Thoracic aorta (tissue), 2 donors: ENCODE results near the gene CRACR2A. TPM values are rescaled to one million over a fixed set of nuclear protein-coding genes. Genes with fewer than 3 reads are reported as not detected.

Experiments used
- ATAC-seq: fragments of 150-250 bp; one replicate; pipeline ENCODE4 v1.8.0; 2017; ENCODE audit warnings: low read depth; ENCODE audit not compliant: insufficient number of reproducible peaks, low FRiP score
- DNase-seq: peaks from one replicate; pipeline ENCODE4 v3.0.0-alpha.2; 2020; ENCODE audit warnings: low spot score
- H3K27ac ChIP-seq, 2 donors: fragments of 200-600 bp; sonication (generic); 1 replicate in 1 of 2; 2 replicates in 1 of 2; pipeline ENCODE4 v1.5.1; 2016; ENCODE audit warnings: mild to moderate bottlenecking in 2 of 2, moderate library complexity in 2 of 2
- H3K27me3 ChIP-seq: fragments of 200-600 bp; sonication (generic); replicated peaks from 2 replicates; pipeline ENCODE4 v1.6.0; 2016; ENCODE audit warnings: mild to moderate bottlenecking; ENCODE audit not compliant: insufficient read depth
- H3K36me3 ChIP-seq: fragments of 200-600 bp; sonication (generic); one replicate; pipeline ENCODE4 v1.5.1; 2016
- H3K4me1 ChIP-seq, 2 donors: fragments of 200-600 bp; sonication (generic); 1 replicate in 1 of 2; 2 replicates in 1 of 2; pipeline versions ENCODE4 v1.5.1 to v1.6.0; 2016; ENCODE audit warnings: low read depth in 2 of 2, mild to moderate bottlenecking in 1 of 2; ENCODE audit not compliant: control insufficient read depth in 1 of 2
- H3K4me3 ChIP-seq: fragments of 200-600 bp; sonication (generic); 2 replicates; pipeline ENCODE4 v1.5.1; 2016; ENCODE audit warnings: mild to moderate bottlenecking
- H3K9me3 ChIP-seq: fragments of 200-600 bp; sonication (generic); 2 replicates; pipeline ENCODE4 v1.5.1; 2016
- total RNA-seq, 2 donors: library from RNA; depleted of rRNA; stranded (reverse); fragments of >200 nt; gene quantifications; one replicate each; pipeline versions ENCODE4 v1.1.0 to v1.2.3, GENCODE V29; 2016
- TF ChIP-seq, protein P1 (sequence below): fragments of 200-600 bp; sonication (generic); IDR thresholded peaks from one replicate; pipeline ENCODE4 v1.5.1; 2019; ENCODE audit warnings: antibody characterized with exemption

Gene CRACR2A
- total RNA-seq, 2 donors from 2014 or later = 2.2 to 2.7 TPM

DNA sequence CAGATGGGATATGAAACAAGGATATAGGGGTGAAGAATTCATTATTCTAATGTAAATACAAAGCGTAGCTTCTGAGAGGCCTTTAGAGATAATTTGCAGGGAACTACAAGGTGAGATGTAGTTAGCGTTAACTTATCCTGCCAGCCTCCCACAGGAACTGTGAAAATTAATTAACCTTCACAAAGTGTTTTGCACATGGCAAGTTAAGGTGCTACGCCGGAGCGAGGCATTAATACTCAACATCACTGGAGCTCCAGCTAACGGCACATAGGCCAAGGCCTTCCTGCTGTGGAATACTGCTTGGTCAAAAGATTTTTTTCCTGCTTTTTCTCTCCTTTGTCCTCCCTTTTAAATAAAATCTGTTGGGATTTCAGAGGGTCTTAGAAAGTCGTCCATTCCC, 86.5 kb downstream of the CRACR2A start:
- no peaks in the 10 kb centered on the region for H3K4me1 ChIP-seq
- ATAC-seq (no peak), DNase-seq (no peak)
- TF ChIP-seq, protein P1, sequence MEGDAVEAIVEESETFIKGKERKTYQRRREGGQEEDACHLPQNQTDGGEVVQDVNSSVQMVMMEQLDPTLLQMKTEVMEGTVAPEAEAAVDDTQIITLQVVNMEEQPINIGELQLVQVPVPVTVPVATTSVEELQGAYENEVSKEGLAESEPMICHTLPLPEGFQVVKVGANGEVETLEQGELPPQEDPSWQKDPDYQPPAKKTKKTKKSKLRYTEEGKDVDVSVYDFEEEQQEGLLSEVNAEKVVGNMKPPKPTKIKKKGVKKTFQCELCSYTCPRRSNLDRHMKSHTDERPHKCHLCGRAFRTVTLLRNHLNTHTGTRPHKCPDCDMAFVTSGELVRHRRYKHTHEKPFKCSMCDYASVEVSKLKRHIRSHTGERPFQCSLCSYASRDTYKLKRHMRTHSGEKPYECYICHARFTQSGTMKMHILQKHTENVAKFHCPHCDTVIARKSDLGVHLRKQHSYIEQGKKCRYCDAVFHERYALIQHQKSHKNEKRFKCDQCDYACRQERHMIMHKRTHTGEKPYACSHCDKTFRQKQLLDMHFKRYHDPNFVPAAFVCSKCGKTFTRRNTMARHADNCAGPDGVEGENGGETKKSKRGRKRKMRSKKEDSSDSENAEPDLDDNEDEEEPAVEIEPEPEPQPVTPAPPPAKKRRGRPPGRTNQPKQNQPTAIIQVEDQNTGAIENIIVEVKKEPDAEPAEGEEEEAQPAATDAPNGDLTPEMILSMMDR = no peak
- H3K4me3 ChIP-seq = no peak overlapping the region
- no peaks in the 10 kb centered on the region for H3K9me3 ChIP-seq
- no peaks in the 10 kb centered on the region for H3K27me3 ChIP-seq
- no peaks in the 10 kb centered on the region for H3K36me3 ChIP-seq
- no peak overlapping the region for H3K27ac ChIP-seq

DNA sequence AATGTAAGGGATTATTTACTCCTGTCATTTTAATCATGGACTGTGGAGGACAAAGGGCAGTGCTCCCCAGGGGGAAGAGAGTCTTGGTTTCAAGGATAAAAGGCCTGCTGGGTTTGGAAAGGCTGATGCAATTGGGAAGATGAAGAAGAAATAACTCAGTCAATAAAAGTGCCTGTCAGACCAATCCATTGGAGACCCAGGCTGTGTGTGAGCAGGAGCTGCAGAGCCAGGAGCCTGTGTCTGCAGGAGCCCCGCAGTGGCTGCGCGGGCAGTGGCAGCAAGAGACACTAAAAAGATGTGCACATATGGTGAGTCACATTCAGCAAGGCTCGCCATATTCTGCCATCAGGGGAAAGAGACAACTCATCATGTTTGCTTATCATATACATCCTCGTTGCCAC, 90.4 kb downstream of the CRACR2A start:
- no peak for ATAC-seq
- Histone ChIP-seq H3K9me3 (no peaks in the 10 kb centered on the region), H3K4me3 (no peak overlapping the region), H3K27me3 (no peaks in the 10 kb centered on the region), H3K4me1 (no peaks in the 10 kb centered on the region), H3K36me3 (no peaks in the 10 kb centered on the region), H3K27ac (no peak overlapping the region)
- DNase-seq = no peak
- TF ChIP-seq, protein P1 = no peak

DNA sequence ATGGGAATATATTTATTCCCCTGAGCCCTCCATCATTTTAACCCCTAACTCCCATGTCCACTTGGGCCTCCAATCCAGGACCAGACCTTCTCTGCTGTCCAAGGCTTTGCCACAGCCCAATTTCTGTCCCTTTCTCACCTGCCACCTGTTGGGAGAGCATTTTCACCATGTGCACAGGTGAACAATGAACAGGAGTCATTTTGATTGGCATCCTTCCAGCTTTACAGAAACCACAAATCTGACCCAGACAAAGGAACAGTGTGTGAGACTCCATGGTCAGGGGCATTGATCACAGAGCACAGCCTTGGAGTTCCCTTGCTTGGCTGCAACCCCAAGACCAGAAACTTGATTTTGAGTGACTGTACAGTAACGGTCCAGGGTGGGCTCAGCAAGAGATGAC, 91.9 kb downstream of the CRACR2A start:
- Histone ChIP-seq H3K4me3 (no peak overlapping the region), H3K9me3 (no peaks in the 10 kb centered on the region), H3K27ac (no peak overlapping the region), H3K4me1 (no peaks in the 10 kb centered on the region), H3K36me3 (no peaks in the 10 kb centered on the region), H3K27me3 (no peaks in the 10 kb centered on the region)
- DNase-seq = no peak
- TF ChIP-seq, protein P1 = no peak
- no peak for ATAC-seq

DNA sequence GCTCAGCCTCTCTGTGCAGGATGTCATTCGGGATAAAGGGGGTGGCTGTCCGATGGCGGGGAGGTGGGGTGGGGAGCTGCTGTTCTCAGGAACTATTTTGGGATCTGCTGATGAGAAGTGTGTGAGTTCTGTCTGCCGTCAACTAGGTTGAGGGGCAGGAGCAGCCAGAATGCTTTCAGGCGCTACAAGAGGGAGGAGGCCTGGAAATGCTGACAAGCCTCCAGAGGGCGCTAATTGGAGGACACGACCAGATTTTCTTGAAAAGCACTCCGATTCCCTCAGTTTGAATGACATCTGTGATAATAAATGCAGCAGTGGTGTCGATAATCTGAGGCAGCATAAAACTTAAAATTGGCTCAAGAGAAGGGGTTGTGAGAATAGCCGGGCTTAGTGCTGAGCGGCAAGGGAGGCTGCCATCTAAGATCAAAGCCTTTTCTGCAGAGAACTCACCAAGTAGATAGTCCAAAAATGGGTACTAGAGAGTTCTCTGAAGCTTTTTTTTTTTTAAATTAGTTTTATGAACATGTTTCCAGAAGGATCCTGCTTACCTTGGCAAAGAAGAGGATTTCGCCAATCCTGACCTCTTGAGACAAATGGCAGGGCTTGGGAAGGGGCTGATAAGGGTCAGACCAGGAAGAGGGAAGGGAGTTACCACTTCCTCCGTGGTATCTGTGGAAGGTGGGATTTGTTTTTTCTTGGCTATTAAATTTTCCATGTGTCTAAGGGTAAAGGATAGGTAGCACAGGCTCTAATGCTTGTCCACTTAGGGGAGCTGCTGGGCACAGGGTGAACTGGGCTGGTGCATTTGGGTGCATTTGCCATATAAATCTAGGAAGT, 94.4 kb downstream of the CRACR2A start:
- Histone ChIP-seq H3K27ac (no peak overlapping the region), H3K27me3 (no peaks in the 10 kb centered on the region), H3K9me3 (no peaks in the 10 kb centered on the region), H3K4me3 (no peak overlapping the region), H3K36me3 (no peaks in the 10 kb centered on the region), H3K4me1 (no peaks in the 10 kb centered on the region)
- DNase-seq = no peak
- ATAC-seq = no peak
- TF ChIP-seq, protein P1 = no peak

DNA sequence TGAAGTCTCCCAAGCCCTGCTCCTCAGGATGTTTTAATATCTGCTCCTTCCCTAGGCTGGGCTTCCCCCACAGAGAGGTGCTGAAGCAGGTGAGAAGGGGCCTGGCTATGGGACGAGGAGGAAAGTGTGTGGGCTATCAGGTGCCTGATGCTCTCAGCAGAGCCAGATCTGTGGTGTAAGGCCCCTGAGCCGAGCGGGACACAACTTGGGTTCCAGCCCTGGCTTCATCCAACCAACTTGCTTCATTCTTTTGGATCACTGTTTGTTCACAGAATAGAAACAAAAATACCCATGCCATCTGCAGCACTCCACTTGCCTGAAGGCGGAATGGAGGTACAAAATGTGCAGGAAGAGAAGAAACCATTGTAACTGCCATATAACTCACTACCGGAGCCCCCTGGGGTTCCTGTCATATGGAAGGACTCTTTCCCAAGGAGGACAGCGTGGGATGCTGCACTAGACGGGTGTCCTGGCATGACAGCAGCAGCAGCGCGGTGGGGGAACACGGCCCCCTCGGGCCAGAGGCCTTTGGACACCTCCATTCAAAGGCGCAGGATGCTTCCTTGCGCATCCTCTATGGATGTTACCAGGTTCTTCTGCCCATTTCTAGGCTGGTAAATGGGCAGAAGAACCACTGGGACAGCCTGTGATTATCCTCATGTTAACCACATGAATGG, 95.8 kb downstream of the CRACR2A start:
- Histone ChIP-seq H3K27me3 (no peaks in the 10 kb centered on the region), H3K9me3 (no peaks in the 10 kb centered on the region), H3K27ac (no peak overlapping the region), H3K4me3 (no peak overlapping the region), H3K4me1 (no peaks in the 10 kb centered on the region), H3K36me3 (no peaks in the 10 kb centered on the region)
- no peak for ATAC-seq
- TF ChIP-seq, protein P1 = no peak
- no peak for DNase-seq
